Pancreas (tissue), 10 donors: ENCODE measurements around the gene LRRC49. TPM values are rescaled to one million over a fixed set of nuclear protein-coding genes. Genes with fewer than 3 reads are reported as not detected.

ENCODE experiments used
- ATAC-seq, 4 donors: fragments of 200-7000 bp; cut with Tn5 transposase; one replicate each; pipeline versions ENCODE4 v1.8.0 to v1.9.1; 2020; ENCODE audit warnings: mild to moderate bottlenecking in 4 of 4, moderate library complexity in 4 of 4
- DNase-seq, 6 donors: peaks; one replicate each; pipeline ENCODE4 v3.0.0-alpha.2; 2020
- FAIRE-seq: peaks from 2 replicates; lab custom pipeline; 2012; peaks lifted over from hg19 to GRCh38; lab: Jason Lieb, UNC
- H3K27ac ChIP-seq, 4 donors: fragments of 200-600 bp; sonication (generic); 1 replicate in 3 of 4; 2 replicates in 1 of 4; pipeline versions ENCODE4 v1.5.0 to v1.8.0; 2020
- H3K27me3 ChIP-seq, 4 donors: fragments of 200-600 bp; one replicate each; pipeline ENCODE4 v1.8.0; 2021
- H3K36me3 ChIP-seq, 3 donors: fragments of 200-600 bp; sonication (generic) in 1 of 3; one replicate each; pipeline versions ENCODE4 v1.5.0 to v1.8.0; 2020 to 2021
- H3K4me1 ChIP-seq, 3 donors: fragments of 200-600 bp; one replicate each; pipeline ENCODE4 v1.8.0; 2021
- H3K4me3 ChIP-seq, 4 donors: fragments of 200-600 bp; sonication (generic) in 2 of 4; one replicate each; pipeline versions ENCODE4 v1.5.0 to v1.8.0; 2020 to 2021
- H3K9me3 ChIP-seq, 4 donors: fragments of 200-600 bp; one replicate each; pipeline ENCODE4 v1.8.0; 2021
- CTCF ChIP-seq, 4 donors: fragments of 200-600 bp; sonication (generic) in 3 of 4; IDR thresholded peaks; one replicate each; pipeline versions ENCODE4 v1.5.0 to v1.8.0; 2021; ENCODE audit warnings: antibody characterized with exemption in 4 of 4
- WGBS, 2 donors: extraction: QIAGEN DNeasy Blood & Tissue Kit; methylation state at CpG; one replicate each; pipeline ENCODE4 v1.1.7; 2013; 5-methylcytosine and 5-hydroxymethylcytosine counted together
- intact Hi-C, 3 donors: fragments of 100-400 bp; cut with DNase I; formaldehyde crosslinking; loops; one replicate each; pipeline versions ENCODE4 v1.11.1 to v1.14.2; 2022
- polyA plus RNA-seq, 2 donors: library from polyadenylated mRNA; stranded (reverse); fragments of 200-250 nt; gene quantifications; one replicate each; pipeline ENCODE4 v1.2.3, GENCODE V29; 2013
- total RNA-seq, 6 donors: library from RNA; stranded (reverse); fragmentation: NEBNext Ultra II Directional in 4 of 6; extraction: Animal tissue kit (Norgen Biotek cat#: 25700) in 4 of 6; gene quantifications; one replicate each; pipeline versions ENCODE4 v1.2.1 to v1.2.4, GENCODE V29; 2021 to 2023
- donor health status: healthy with polysubstance abuse.
- donor health status: DM: no; HTN: no; CAD: no; lungs with moderate emphysema.
- donor health status: DM: no; HTN: no; CAD: no.
- donor health status: control.
- donor health status: control.
- donor health status: Bipolar disorder and iron deficiency.
- donor health status: DM: yes; HTN: yes; CAD: no.
- donor health status: DM: no; HTN: no; CAD: no.
- donor health status: DM: no; HTN: no; CAD: no.
- donor health status: DM: yes; HTN: yes; CAD: no.

Gene LRRC49
- total and polyA plus RNA-seq, 8 donors: 1.7 to 6.4 (median 4.0) TPM

GRCh38 chr15:70963199-70963598, 70.6 kb downstream of the LRRC49 start:
- TF ChIP-seq CTCF (IDR thresholded peaks at IDR 0.05): no peak
- Histone ChIP-seq H3K27ac (no peak overlapping the region), H3K4me3 (no peak overlapping the region), H3K36me3 (no peaks in the 10 kb centered on the region), H3K9me3 (no peaks in the 10 kb centered on the region), H3K27me3 (no peaks in the 10 kb centered on the region), H3K4me1 (no peaks in the 10 kb centered on the region)
- ATAC-seq (no peak), DNase-seq (no peak), FAIRE-seq (no peak)
- intact Hi-C loops: no loop called here
- WGBS, 2 donors: 74 to 79% methylated on average over 1 of the region's 1 CpG

GRCh38 chr15:70964058-70964457, 71.4 kb downstream of the LRRC49 start:
- WGBS, 2 donors: 75 to 87% methylated on average over 5 of the region's 5 CpGs
- intact Hi-C loops: no loop called here
- ATAC-seq (no peak), DNase-seq (no peak), FAIRE-seq (no peak)
- H3K4me1 ChIP-seq: no peaks in the 10 kb centered on the region
- no peak overlapping the region for H3K27ac ChIP-seq
- no peak for TF ChIP-seq CTCF (IDR thresholded peaks at IDR 0.05)
- H3K9me3 ChIP-seq: no peaks in the 10 kb centered on the region
- no peak overlapping the region for H3K4me3 ChIP-seq
- no peaks in the 10 kb centered on the region for H3K36me3 ChIP-seq
- H3K27me3 ChIP-seq: no peaks in the 10 kb centered on the region

GRCh38 chr15:70964686-70965085, 72.1 kb downstream of the LRRC49 start:
- FAIRE-seq: no peak
- intact Hi-C loops: no loop called here
- WGBS, 2 donors: 79 to 91% methylated on average over 1 of the region's 1 CpG

GRCh38 chr15:70967646-70968045, 75.0 kb downstream of the LRRC49 start:
- Histone ChIP-seq H3K27me3 (no peaks in the 10 kb centered on the region), H3K4me3 (no peak overlapping the region), H3K36me3 (no peaks in the 10 kb centered on the region), H3K9me3 (no peaks in the 10 kb centered on the region), H3K27ac (no peak overlapping the region), H3K4me1 (no peaks in the 10 kb centered on the region)
- no peak for TF ChIP-seq CTCF (IDR thresholded peaks at IDR 0.05)
- FAIRE-seq: no peak
- intact Hi-C loops: no loop called here
- DNase-seq: no peak
- no peak for ATAC-seq
- 68 to 72% methylated on average over 1 of the region's 1 CpG for WGBS, 2 donors

More at GRCh38 chr15:70964686-70965085, 72.1 kb downstream of the LRRC49 start:
- DNase-seq (no peak), ATAC-seq (no peak)
- H3K27ac ChIP-seq: no peak overlapping the region
- H3K4me1 ChIP-seq: no peaks in the 10 kb centered on the region
- no peaks in the 10 kb centered on the region for H3K27me3 ChIP-seq
- H3K4me3 ChIP-seq: no peak overlapping the region
- H3K36me3 ChIP-seq: no peaks in the 10 kb centered on the region
- no peaks in the 10 kb centered on the region for H3K9me3 ChIP-seq
- TF ChIP-seq CTCF (IDR thresholded peaks at IDR 0.05): no peak

GRCh38 chr15:70974004-70974832, 81.6 kb downstream of the LRRC49 start:
- Histone ChIP-seq H3K27ac (no peak overlapping the region), H3K4me1 (no peaks in the 10 kb centered on the region), H3K27me3 (no peaks in the 10 kb centered on the region), H3K36me3 (no peaks in the 10 kb centered on the region), H3K9me3 (no peaks in the 10 kb centered on the region), H3K4me3 (no peak overlapping the region)
- DNase-seq (no peak), FAIRE-seq (peak; percentile 5), ATAC-seq (no peak)
- TF ChIP-seq CTCF (IDR thresholded peaks at IDR 0.05): no peak
- intact Hi-C loops: no loop called here
- WGBS, 2 donors: 48 to 61% methylated on average over 5 of the region's 5 CpGs
